Measurements from ENCODE around the gene IER2.
"Not testable (repeated sequence)": the region's sequence is repeated elsewhere in the genome, so short reads cannot be mapped to it uniquely, and the experiment has no call there.

Gene IER2

GRCh38 chr19:13164343-13165161 is 14.3 kb downstream of the IER2 start:
- peak; percentile 43 for DNase-seq (ENCODE audit: low read depth)

GRCh38 chr19:13165162-13165997 is 15.2 kb downstream of the IER2 start:
- DNase-seq (ENCODE audit: low read depth), result no peak

DNA sequence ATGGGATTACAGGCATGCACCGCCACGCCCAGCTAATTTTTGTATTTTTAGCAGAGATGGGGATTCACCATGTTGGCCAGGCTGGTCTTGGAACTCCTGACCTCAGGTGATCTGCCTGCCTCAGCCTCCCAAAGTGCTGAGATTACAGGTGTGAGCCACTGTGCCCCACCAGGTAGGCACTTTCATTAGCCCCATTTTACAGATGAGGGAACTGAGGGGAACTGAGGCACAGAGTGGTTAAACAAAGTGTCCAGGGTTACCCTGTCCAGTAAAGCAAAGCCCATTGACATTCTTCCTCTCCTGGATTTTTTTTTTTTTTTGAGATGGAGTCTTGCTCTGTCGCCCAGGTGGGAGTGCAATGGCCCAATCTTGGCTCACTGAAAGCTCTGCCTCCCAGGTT is 15.9 kb downstream of the IER2 start:
- not testable (repeated sequence) for DNase-seq (ENCODE audit: low read depth)

GRCh38 chr19:13169769-13170168 is 19.6 kb downstream of the IER2 start:
- DNase-seq (ENCODE audit: low read depth), result no peak

GRCh38 chr19:13171146-13171545 is 20.9 kb downstream of the IER2 start:
- no peak for DNase-seq (ENCODE audit: low read depth)

GRCh38 chr19:13172346-13173138 is 22.3 kb downstream of the IER2 start:
- peak; percentile 74 for DNase-seq (ENCODE audit: low read depth)

- DNase-seq (ENCODE audit: low read depth), result no peak
These were observed 23.0 kb downstream of the IER2 start for GRCh38 chr19:13173139-13173737.

DNA sequence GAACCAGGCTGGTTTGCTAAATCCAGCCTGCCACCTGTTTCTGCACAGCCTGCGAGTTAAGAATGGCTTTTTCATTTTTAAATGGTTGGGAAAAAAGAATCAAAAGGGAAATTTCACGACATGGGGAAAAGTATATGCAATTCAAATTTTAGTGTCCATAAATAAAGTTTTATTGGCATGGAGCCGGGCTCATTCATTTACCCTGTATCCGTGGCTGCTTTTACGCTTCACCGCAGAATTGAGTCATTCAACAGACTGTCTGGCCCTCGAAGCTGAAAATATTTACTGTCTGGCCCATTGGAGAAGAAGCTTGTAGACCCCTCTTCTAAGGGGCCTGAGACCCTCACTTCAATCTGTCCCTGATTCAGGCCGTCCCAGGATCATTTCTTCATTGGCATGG is 26.1 kb downstream of the IER2 start:
- no peak for DNase-seq (ENCODE audit: low read depth)

GRCh38 chr19:13177584-13177983 is 27.4 kb downstream of the IER2 start:
- not testable (repeated sequence) for DNase-seq (ENCODE audit: low read depth)

- DNase-seq (ENCODE audit: low read depth), result not testable (repeated sequence)
These were observed 28.1 kb downstream of the IER2 start for GRCh38 chr19:13178291-13178690.

GRCh38 chr19:13181747-13182388 is 31.7 kb downstream of the IER2 start:
- no peak for DNase-seq (ENCODE audit: low read depth)

DNA sequence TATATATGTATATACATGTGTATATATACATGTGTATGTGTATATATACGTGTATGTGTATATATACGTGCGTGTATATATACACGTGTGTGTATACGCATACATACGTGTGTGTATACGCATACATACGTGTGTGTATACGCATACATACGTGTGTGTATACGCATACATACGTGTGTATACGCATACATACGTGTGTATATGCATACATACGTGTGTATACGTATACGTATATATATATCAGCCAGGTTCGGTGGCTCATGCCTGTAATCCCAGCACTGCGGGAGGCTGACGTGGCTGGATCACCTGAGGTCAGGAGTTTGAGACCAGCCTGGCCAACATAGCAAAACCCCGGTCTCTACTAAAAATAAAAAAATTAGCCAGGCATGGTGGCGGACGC is 34.7 kb downstream of the IER2 start:
- not testable (repeated sequence) for DNase-seq (ENCODE audit: low read depth)

DNA sequence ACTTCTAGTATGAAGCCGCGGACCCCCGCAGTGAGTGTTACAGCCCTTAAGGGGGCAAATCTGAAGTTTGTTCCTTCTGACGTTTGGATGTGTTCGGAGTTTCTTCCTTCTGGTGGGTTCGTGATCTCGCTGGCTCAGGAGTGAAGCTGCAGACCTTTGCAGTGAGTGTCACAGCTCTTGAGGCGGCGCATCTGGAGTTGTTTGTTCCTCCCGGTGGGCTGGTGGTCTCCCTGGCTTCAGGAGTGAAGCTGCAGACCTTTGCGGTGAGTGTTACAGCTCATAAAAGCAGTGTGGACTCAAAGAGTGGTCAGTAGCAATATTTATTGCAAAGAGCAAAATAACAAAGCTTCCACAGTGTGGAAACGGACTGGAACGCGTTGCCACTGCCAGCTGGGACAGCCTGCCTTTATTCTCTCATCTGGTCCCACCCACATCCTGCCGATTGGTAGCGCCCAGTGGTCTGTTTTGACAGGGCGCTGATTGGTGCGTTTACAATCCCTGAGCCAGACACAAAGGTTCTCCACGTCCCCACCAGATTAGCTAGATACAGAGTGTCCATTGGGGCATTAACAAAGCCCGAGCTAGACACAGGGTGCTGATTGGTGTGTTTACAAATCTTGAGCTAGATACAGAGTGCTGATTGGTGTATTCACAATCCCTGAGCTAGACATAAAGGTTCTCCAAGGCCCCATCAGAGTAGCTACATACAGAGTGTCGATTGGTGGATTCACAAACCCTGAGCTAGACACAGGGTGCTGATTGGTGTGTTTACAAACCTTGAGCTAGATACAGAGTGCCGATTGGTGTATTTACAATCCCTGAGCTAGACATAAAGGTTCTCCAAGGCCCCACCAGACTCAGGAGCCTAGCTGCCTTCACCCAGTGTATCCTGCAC is 35.8 kb downstream of the IER2 start:
- not testable (repeated sequence) for DNase-seq (ENCODE audit: low read depth)

DNA sequence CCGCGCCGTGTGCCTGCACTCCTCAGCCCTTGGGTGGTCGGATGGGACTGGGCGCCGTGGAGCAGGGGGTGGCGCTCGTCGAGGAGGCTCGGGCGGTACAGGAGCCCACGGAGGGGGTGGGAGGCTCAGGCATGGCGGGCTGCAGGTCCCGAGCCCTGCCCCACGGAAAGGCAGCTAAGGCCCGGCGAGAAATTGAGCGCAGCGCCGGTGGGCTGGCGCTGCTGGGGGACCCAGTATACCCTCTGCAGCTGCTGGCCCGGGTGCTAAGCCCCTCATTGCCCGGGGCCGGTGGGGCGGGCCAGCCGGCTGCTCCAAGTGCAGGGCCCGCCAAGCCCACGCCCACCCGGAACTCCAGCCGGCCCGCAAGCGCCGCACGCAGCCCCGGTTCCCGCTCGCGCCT is 36.5 kb downstream of the IER2 start:
- not testable (repeated sequence) for DNase-seq (ENCODE audit: low read depth)

- no peak for DNase-seq (ENCODE audit: low read depth)
These were observed 37.2 kb downstream of the IER2 start for GRCh38 chr19:13187419-13187818.

DNA sequence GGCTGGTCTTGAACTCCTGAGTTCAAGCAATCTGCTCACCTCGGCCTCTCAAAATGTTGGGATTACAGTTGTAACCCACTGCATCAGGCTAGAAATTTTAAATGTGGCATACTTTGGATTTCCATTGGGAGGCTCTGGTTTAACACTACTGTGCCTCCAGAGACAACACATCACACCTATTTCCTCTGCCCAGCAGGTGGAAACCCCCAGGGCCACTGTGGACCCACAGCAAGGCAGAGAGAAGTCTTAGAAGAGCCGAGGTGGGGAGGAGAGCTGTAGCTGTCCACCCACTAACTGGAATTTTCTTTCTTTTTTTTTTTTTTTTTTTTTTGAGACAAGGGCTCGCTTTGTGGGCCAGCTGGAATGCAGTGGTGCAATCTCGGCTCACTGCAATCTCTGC is 39.4 kb downstream of the IER2 start:
- no peak for DNase-seq (ENCODE audit: low read depth)

- no peak for DNase-seq (ENCODE audit: low read depth)
These were observed 40.8 kb downstream of the IER2 start for GRCh38 chr19:13190781-13191540.

DNA sequence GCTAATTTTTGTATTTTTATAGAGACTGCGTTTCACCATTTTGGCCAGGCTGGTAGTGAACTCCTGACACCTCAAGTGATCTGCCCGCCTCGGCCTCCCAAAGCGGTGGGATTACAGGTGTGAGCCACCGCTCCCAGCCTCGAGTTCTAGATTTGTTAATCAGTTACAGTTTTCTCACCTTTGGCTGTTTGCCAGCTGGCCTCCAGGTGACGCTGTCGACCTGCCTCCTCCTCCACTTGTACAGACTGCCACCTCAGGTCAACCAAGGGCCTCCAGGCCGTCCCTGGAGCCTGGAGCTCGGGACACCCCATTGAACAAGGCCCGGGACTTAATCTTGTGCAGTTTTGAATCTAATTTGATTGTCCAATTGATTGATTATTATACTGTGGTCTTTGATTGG is 45.5 kb downstream of the IER2 start:
- peak; percentile 48 for DNase-seq (ENCODE audit: low read depth)

GRCh38 chr19:13198634-13199033 is 48.4 kb downstream of the IER2 start:
- DNase-seq (ENCODE audit: low read depth), result no peak

- not testable (repeated sequence) for DNase-seq (ENCODE audit: low read depth)
These were observed 51.9 kb downstream of the IER2 start for GRCh38 chr19:13202112-13202511.

Data from activated T-helper 1 cell treated with Interleukin-2 at 50 U/mL for 16 hours (primary cell).